WTC11 (cell line): ENCODE measurements around the gene GALNT9. TPM values are rescaled to one million over a fixed set of nuclear protein-coding genes. Genes with fewer than 3 reads are reported as not detected.

ENCODE experiments used
- ATAC-seq: fragments of 200-7000 bp; cut with Tn5 transposase; 2 replicates; pipeline ENCODE4 v1.10.0; 2021; ENCODE audit warnings: mild to moderate bottlenecking, moderate library complexity
- CTCF ChIA-PET: fragments of 300-600 bp; sonication (Branson Sonifier 250); formaldehyde crosslinking; loops from one replicate; lab custom pipeline; 2021; ENCODE audit warnings: antibody characterized with exemption; lab: Charles Lee
- POLR2A ChIA-PET: fragments of 350-600 bp; sonication (Branson Sonifier 250); formaldehyde crosslinking; loops from one replicate; lab custom pipeline; 2021; ENCODE audit warnings: antibody characterized with exemption; lab: Charles Lee
- DNase-seq: peaks from one replicate; pipeline ENCODE4 v3.0.0; 2021; ENCODE audit warnings: low spot score
- H3K27ac Mint-ChIP-seq: 2 replicates; pipeline ENCODE4 v1.8.0; 2021; ENCODE audit warnings: mixed read lengths
- H3K27me3 Mint-ChIP-seq: 2 replicates; pipeline ENCODE4 v1.8.0; 2021; ENCODE audit warnings: low read depth, mild to moderate bottlenecking, moderate library complexity, mixed read lengths
- H3K36me3 Mint-ChIP-seq: 2 replicates; pipeline ENCODE4 v1.8.0; 2021; ENCODE audit warnings: mixed read lengths
- H3K4me1 Mint-ChIP-seq: 2 replicates; pipeline ENCODE4 v1.8.0; 2022; ENCODE audit warnings: mixed read lengths
- H3K4me3 Mint-ChIP-seq: 2 replicates; pipeline ENCODE4 v1.8.0; 2021; ENCODE audit warnings: mild to moderate bottlenecking, moderate library complexity, mixed read lengths
- H3K9me3 Mint-ChIP-seq: 2 replicates; pipeline ENCODE4 v1.8.0; 2021; ENCODE audit warnings: mixed read lengths
- CBFB ChIP-seq: sonication (generic); formaldehyde crosslinking; IDR thresholded peaks from 2 replicates; pipeline ENCODE4 v1.8.1; 2022; ENCODE audit warnings: mild to moderate bottlenecking, low read depth, missing genetic modification reagents
- EMX1 ChIP-seq: fragments of 250-450 bp; sonication (Bioruptor Pico); IDR thresholded peaks from 2 replicates; pipeline ENCODE4 v1.8.0; 2021; ENCODE audit warnings: mild to moderate bottlenecking
- FOXJ3 ChIP-seq: sonication (generic); formaldehyde crosslinking; IDR thresholded peaks from 2 replicates; pipeline ENCODE4 v1.9.0; 2021; ENCODE audit warnings: missing genetic modification reagents, mild to moderate bottlenecking, borderline replicate concordance
- GRHL2 ChIP-seq: fragments of 250-450 bp; sonication (Bioruptor Pico); IDR thresholded peaks from 2 replicates; pipeline ENCODE4 v1.8.0; 2022; ENCODE audit warnings: mild to moderate bottlenecking, moderate library complexity; ENCODE audit not compliant: insufficient replicate concordance, severe bottlenecking
- GTF2I ChIP-seq: fragments of 250-450 bp; sonication (Bioruptor Pico); conservative IDR thresholded peaks from 2 replicates; pipeline ENCODE4 v1.4.0; 2021; ENCODE audit warnings: mild to moderate bottlenecking
- JAZF1 ChIP-seq: fragments of 250-450 bp; sonication (Bioruptor Pico); IDR thresholded peaks from 2 replicates; pipeline ENCODE4 v1.9.0; 2021; ENCODE audit warnings: moderate library complexity, mild to moderate bottlenecking, inconsistent platforms
- KAT7 ChIP-seq: sonication (generic); formaldehyde crosslinking; IDR thresholded peaks from 2 replicates; pipeline ENCODE4 v1.8.1; 2023; ENCODE audit warnings: missing genetic modification reagents, mild to moderate bottlenecking, borderline replicate concordance
- MYBL2 ChIP-seq: sonication (generic); formaldehyde crosslinking; IDR thresholded peaks from 2 replicates; pipeline ENCODE4 v1.8.1; 2023; ENCODE audit warnings: mild to moderate bottlenecking, moderate library complexity, missing genetic modification reagents
- NFATC4 ChIP-seq: fragments of 250-450 bp; sonication (Bioruptor Pico); IDR thresholded peaks from 2 replicates; pipeline ENCODE4 v1.9.0; 2021; ENCODE audit warnings: mild to moderate bottlenecking
- SMAD4 ChIP-seq: sonication (generic); formaldehyde crosslinking; IDR thresholded peaks from 2 replicates; pipeline ENCODE4 v1.8.0; 2022; ENCODE audit warnings: mild to moderate bottlenecking, missing genetic modification reagents
- total RNA-seq: library from RNA; stranded (reverse); gene quantifications from 3 replicates; pipeline ENCODE4 v1.2.3, GENCODE V29; 2021
- TF ChIP-seq, protein P1 (sequence below): sonication (generic); formaldehyde crosslinking; IDR thresholded peaks from 2 replicates; pipeline ENCODE4 v1.8.0; 2022; ENCODE audit warnings: mild to moderate bottlenecking, missing genetic modification reagents
- TF ChIP-seq, protein P2 (sequence below): sonication (generic); formaldehyde crosslinking; IDR thresholded peaks from 2 replicates; pipeline ENCODE4 v1.8.0; 2023; ENCODE audit warnings: missing genetic modification reagents
- TF ChIP-seq, protein P3 (sequence below): sonication (generic); formaldehyde crosslinking; IDR thresholded peaks from 2 replicates; pipeline ENCODE4 v1.8.1; 2022; ENCODE audit warnings: mild to moderate bottlenecking, missing genetic modification reagents, moderate library complexity, borderline replicate concordance
- TF ChIP-seq, protein P4 (sequence below): sonication (generic); formaldehyde crosslinking; IDR thresholded peaks from 2 replicates; pipeline ENCODE4 v1.8.0; 2022; ENCODE audit warnings: mild to moderate bottlenecking, missing genetic modification reagents
- TF ChIP-seq, protein P5 (sequence below): sonication (generic); formaldehyde crosslinking; IDR thresholded peaks from 2 replicates; pipeline ENCODE4 v1.8.0; 2023; ENCODE audit warnings: mild to moderate bottlenecking, missing genetic modification reagents
- TF ChIP-seq, protein P6 (sequence below): sonication (generic); formaldehyde crosslinking; conservative IDR thresholded peaks from 2 replicates; pipeline ENCODE4 v1.8.1; 2023; ENCODE audit warnings: mild to moderate bottlenecking, low read depth, missing genetic modification reagents, moderate library complexity

The GALNT9 gene
- total RNA-seq, 1 experiment from 2014 or later = 0.90 TPM

DNA sequence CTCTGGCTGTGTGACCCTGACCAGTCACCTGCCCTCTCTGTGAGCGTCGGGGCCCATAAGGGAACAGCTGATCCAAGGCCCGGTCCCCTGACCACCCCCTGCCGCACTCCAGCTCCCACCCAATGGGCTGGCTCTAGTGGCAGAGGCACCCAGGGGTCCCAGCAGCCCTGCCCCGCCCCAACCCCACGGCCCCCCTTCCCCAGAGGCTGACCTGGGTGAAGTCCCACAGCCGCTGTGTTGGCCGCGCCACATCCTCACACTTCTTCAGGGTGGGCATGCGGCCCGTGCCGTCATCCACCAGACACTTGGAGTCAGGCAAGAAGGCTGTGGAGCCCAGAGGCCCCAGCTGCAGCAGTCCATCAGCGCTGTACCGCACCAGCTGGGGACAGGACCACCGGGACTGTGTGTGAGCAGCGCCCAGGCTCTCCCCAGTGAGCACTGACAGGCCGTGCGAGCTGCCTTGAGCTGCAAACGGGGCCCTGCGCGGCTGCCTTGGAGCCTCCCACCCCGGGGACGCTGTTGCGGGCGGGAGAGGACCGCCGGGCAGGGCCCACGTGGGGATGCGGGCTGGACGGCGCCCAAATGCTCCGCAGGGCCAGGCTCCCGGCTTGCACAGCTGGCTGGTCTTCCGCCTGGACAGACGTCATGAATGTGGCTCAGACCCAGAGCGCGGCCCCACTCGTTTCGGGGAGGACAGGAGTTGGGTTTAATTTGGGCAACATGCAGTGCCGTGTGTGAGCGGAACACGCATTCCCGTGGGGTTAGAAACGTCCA lies 131.6 kb downstream of the GALNT9 start:
- Mint-ChIP-seq H3K9me3 (peaks cover 14% of the 10 kb centered on the region), H3K4me1 (no peaks in the 10 kb centered on the region), H3K4me3 (no peak overlapping the region), H3K27ac (no peak overlapping the region), H3K36me3 (peaks cover 10% of the 10 kb centered on the region), H3K27me3 (peaks cover 45% of the 10 kb centered on the region)
- ATAC-seq = no peak
- no peak for DNase-seq
- ChIA-PET CTCF (interaction anchor here (1.2 kb wide), 1 partner anchor 44 kb away, joined by 4 read pairs; no protein-coding TSS in a partner anchor), POLR2A (no interaction called here)
- TF ChIP-seq MYBL2 (no peak), GTF2I (CRISPR knock-in tag) (no peak)

DNA sequence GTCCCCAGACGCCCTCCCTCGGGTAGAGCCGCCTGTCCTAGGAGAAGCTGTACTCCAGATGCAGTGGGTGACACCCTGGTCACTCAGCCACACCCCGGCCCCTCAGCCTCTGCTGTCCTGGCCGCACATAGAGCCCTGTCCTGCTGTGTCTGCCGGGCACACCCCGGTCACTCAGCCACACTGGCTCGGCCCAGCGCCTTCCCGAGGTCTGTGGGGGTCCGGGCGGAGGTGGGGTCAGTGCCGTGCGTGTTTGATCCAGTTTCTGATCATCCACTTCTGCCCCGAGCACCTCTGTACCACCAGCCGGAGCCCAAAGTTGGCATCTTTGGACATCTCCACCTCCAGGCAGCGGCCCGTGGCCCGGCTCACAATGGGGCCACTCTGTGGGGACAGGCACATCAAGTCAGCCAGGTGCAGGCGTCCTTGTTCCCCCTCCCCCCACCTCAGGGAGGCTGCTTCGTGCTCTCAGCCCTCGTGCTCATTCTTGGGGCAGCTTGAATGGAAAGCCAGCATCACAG lies 132.5 kb downstream of the GALNT9 start:
- Mint-ChIP-seq H3K27me3 (peaks cover 45% of the 10 kb centered on the region), H3K9me3 (peaks cover 14% of the 10 kb centered on the region), H3K27ac (no peak overlapping the region), H3K36me3 (peaks cover 10% of the 10 kb centered on the region), H3K4me1 (no peaks in the 10 kb centered on the region), H3K4me3 (no peak overlapping the region)
- TF ChIP-seq FOXJ3 (CRISPR knock-in tag) = no peak
- TF ChIP-seq, protein P1, sequence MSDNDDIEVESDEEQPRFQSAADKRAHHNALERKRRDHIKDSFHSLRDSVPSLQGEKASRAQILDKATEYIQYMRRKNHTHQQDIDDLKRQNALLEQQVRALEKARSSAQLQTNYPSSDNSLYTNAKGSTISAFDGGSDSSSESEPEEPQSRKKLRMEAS (CRISPR knock-in tag) = no peak
- TF ChIP-seq, protein P2, sequence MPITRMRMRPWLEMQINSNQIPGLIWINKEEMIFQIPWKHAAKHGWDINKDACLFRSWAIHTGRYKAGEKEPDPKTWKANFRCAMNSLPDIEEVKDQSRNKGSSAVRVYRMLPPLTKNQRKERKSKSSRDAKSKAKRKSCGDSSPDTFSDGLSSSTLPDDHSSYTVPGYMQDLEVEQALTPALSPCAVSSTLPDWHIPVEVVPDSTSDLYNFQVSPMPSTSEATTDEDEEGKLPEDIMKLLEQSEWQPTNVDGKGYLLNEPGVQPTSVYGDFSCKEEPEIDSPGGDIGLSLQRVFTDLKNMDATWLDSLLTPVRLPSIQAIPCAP (CRISPR knock-in tag) = no peak
- POLR2A ChIA-PET = no interaction called here
- ATAC-seq (no peak), DNase-seq (no peak)
- CTCF ChIA-PET = interaction anchor here (0.9 to 1.5 kb wide), 2 partner anchors 35 to 43 kb away, joined by 3 to 4 read pairs; no protein-coding TSS in a partner anchor

DNA sequence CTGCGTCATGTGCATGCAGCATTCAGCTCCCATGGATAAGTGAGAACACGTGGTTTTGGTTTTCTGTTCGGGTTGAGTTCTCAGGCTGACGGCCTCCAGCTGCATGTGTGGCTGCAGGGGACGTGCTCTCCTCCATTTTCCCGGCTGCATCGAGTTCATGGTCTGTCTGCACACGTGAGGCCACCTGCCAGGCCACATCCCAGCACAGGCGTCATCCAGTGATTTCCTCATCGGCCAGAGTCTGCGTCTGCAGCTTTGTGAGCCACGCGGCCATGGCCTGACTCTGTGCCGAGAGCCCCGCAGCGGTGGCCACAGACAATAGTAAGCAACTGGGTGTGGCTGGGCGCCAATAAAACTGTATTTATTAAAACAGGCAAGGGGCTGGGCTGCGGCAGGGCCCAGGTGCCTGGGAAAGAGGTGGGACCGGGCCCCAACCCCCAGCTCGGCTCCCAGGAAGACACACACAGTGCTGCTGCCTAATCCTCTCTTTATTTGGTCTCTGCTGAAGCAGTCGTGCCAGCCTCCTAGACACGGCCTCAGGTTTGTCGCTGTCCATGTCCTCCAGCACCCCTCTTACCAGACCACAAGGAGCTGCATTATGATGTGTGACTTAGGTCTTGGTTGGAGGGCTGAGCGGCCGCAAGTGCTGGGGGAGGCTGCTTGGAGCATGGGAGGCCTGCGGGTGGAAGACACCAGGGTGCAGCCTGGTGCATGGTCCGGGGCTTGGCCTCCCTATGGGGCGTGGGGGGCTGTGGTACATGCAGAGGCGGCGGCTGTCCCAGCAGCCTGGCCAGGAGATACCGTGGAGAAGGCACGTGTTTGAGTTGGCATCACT lies 133.1 kb downstream of the GALNT9 start:
- Mint-ChIP-seq H3K27me3 (peaks cover 49% of the 10 kb centered on the region), H3K4me1 (no peaks in the 10 kb centered on the region), H3K27ac (no peak overlapping the region), H3K4me3 (no peak overlapping the region), H3K36me3 (peaks cover 10% of the 10 kb centered on the region), H3K9me3 (peaks cover 14% of the 10 kb centered on the region)
- POLR2A ChIA-PET = no interaction called here
- ATAC-seq (no peak), DNase-seq (no peak)
- CTCF ChIA-PET = interaction anchor here (0.7 to 1.5 kb wide), 5 partner anchors 20 to 218 kb away, joined by 3 to 4 read pairs (median 3); no protein-coding TSS in a partner anchor
- TF ChIP-seq NFATC4 (CRISPR knock-in tag) (no peak), EMX1 (CRISPR knock-in tag) (no peak), JAZF1 (CRISPR knock-in tag) (no peak), SMAD4 (no peak), CBFB (CRISPR knock-in tag) (no peak), KAT7 (CRISPR knock-in tag) (no peak), GRHL2 (CRISPR knock-in tag) (no peak)
- TF ChIP-seq, protein P3, sequence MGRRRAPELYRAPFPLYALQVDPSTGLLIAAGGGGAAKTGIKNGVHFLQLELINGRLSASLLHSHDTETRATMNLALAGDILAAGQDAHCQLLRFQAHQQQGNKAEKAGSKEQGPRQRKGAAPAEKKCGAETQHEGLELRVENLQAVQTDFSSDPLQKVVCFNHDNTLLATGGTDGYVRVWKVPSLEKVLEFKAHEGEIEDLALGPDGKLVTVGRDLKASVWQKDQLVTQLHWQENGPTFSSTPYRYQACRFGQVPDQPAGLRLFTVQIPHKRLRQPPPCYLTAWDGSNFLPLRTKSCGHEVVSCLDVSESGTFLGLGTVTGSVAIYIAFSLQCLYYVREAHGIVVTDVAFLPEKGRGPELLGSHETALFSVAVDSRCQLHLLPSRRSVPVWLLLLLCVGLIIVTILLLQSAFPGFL (CRISPR knock-in tag) = no peak
- TF ChIP-seq, protein P4, sequence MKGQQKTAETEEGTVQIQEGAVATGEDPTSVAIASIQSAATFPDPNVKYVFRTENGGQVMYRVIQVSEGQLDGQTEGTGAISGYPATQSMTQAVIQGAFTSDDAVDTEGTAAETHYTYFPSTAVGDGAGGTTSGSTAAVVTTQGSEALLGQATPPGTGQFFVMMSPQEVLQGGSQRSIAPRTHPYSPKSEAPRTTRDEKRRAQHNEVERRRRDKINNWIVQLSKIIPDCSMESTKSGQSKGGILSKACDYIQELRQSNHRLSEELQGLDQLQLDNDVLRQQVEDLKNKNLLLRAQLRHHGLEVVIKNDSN (CRISPR knock-in tag) = no peak
- TF ChIP-seq, protein P5, sequence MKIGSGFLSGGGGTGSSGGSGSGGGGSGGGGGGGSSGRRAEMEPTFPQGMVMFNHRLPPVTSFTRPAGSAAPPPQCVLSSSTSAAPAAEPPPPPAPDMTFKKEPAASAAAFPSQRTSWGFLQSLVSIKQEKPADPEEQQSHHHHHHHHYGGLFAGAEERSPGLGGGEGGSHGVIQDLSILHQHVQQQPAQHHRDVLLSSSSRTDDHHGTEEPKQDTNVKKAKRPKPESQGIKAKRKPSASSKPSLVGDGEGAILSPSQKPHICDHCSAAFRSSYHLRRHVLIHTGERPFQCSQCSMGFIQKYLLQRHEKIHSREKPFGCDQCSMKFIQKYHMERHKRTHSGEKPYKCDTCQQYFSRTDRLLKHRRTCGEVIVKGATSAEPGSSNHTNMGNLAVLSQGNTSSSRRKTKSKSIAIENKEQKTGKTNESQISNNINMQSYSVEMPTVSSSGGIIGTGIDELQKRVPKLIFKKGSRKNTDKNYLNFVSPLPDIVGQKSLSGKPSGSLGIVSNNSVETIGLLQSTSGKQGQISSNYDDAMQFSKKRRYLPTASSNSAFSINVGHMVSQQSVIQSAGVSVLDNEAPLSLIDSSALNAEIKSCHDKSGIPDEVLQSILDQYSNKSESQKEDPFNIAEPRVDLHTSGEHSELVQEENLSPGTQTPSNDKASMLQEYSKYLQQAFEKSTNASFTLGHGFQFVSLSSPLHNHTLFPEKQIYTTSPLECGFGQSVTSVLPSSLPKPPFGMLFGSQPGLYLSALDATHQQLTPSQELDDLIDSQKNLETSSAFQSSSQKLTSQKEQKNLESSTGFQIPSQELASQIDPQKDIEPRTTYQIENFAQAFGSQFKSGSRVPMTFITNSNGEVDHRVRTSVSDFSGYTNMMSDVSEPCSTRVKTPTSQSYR (CRISPR knock-in tag) = no peak
- TF ChIP-seq, protein P6, sequence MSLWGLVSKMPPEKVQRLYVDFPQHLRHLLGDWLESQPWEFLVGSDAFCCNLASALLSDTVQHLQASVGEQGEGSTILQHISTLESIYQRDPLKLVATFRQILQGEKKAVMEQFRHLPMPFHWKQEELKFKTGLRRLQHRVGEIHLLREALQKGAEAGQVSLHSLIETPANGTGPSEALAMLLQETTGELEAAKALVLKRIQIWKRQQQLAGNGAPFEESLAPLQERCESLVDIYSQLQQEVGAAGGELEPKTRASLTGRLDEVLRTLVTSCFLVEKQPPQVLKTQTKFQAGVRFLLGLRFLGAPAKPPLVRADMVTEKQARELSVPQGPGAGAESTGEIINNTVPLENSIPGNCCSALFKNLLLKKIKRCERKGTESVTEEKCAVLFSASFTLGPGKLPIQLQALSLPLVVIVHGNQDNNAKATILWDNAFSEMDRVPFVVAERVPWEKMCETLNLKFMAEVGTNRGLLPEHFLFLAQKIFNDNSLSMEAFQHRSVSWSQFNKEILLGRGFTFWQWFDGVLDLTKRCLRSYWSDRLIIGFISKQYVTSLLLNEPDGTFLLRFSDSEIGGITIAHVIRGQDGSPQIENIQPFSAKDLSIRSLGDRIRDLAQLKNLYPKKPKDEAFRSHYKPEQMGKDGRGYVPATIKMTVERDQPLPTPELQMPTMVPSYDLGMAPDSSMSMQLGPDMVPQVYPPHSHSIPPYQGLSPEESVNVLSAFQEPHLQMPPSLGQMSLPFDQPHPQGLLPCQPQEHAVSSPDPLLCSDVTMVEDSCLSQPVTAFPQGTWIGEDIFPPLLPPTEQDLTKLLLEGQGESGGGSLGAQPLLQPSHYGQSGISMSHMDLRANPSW (CRISPR knock-in tag) = no peak
